IPS-NIHi7 (cell line): Measurements from ENCODE around the gene PWWP2B.
A peak's percentile ranks its signal among the peaks of the same experiment; 100 is the strongest.

Experiments used
- DNase-seq: peaks from one replicate; pipeline ENCODE4 v3.0.0; 2012; ENCODE audit warnings: mixed read lengths; ENCODE audit errors: extremely low spot score

PWWP2B gene

DNA sequence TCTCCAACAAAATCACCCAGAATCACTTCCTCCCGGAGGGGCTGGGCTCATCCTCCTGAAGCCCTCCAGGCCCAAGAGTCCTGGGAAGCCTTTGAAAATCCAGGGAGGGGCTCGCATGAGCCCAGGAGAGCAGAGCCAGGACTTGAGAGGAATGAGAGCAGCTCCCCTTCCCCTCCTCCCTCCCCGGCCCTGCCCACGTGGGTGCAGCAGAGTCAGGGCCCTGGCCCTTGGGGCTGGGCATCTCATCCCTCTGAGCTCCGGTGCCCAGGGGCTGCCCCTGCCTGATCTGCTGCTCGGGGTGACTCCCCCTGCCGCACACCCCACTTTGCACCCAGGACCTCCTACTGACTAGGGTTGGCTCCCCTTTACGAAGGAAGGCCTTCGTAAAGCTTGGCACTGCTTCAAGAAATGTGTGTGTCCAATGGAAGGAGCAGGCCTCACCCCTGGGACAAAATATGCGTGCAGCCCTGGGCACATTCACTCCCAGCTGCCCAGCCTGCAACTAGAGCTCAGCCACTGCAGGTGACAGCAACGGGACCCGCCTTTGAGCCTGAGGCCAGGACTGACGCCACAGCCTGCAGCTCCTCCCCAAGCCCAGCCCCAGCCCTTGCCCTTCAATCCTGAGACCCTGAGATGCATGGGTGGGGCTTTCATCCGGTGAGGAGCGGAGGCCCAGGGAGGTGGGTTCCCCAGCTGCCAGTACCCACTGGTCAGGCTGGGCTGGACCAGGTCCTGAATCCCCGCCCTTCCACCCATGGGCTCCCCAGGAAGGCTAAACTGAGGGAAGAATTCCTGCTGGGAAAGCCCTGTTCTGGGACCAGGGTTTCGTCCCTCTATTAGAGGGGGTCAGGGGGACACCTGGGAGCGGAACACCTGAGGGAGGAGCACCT lies 21.8 kb downstream of the PWWP2B start:
- peak; percentile 92 for DNase-seq

DNA sequence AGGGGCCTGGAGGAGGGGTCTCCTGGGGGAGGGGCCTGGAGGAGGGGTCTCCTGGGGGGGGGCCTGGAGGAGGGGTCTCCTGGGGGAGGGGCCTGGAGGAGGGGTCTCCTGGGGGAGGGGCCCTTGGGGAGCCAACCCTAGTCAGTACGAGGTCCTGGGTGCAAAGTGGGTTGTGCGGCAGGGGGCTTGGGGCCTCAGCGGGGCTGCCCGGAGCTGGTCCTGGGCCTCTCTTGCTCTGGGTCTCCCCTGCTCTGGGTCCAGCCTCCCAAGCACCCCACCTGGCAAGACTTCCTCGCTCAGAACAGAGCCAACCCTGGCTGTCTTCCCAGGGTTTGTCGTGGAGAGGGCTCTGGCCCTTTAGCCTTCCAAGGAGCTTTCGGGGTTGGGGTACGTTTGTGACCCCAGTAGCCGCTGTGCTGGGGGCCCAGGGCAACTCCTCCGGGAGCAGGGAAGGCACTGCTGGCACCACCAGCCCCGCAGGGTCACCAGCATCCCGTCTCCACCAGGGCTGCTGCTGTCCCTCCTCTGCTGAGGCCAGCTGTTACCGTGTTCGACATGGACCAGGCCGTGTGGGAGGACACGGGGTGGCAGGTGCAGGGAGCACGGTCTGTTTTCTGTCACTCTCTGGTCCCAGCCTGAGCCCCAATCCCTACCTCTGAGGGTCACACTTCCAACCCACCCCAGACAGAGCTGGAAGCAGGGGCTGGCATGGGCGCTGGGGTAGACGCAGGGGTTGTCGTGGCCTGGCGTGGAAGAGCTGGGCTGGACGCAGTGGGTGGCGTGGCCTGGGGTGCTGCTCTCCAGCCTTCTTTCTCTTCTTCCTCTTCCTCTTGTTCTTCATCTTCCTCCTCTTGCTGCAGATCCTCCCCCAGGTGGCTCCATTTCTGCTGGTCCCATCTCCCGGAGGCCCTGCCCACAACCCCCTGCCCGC lies 22.8 kb downstream of the PWWP2B start:
- no peak for DNase-seq

DNA sequence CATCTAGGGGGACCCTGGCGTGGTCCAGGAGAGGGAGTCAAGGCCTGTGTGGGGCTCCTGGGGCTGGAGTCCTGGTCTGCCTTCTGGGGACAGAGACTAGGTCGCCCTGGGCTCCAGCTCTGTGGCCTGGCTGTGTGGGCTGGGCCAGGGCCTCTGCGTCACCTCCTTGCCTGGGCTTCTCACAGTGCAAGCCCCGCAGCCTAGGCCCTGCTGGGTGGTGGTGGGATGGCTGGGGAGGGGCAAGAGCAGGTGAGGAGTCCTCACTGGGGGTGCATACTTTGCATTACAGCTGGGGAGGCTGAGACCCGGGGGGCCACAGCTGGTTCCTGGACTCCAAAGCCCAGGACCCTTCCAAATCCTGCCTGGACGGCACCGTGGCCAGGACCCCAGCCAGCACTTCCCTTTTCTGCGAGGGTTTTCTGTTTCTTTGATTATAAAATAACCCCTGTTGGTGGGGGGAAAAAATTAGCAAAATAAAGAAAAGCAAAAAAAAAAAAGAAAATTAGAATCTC lies 23.5 kb downstream of the PWWP2B start:
- DNase-seq, result no peak

DNA sequence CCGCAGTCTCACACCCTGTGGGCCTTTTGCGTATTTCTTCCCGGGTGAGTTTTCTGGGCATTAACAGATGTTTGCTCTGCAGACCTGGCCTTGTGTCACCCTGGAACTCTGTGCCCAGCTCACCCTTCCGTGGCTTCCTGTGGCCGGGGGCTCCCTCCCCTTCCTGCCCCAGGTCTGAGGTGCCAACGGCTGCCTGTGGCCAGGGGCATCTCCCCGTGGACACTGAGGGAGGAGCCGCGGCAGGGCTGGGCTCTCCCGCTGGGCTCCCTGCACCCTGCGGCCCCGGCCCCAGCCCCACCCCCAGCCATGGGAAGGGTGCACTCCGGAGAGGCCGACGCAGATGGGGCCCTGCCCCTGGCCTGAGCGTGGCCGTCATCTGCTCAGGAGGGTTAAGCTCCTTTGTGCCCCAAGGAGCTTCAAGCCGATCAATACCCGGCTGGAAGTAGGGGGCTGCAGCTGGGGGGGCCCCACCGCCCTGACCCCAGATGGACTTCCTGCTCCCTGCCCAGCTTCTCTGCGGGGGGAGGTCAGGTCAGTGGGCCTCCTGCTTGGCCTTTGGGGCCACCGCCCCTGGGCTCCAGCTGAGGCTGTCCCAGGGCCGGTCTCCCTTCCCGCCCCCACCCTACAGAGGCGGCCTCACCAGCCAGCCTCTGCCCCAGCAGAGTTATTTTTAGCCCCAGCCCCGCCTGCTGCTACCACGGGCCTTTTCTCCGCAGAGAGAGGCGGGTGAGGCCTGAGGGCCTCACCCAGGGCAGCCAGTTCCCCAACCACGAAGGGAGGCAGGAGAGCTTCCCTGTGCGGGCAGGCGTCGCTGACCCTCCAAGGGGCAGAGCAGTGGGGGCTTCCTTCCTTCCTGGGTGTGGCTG lies 24.2 kb downstream of the PWWP2B start:
- no peak for DNase-seq

DNA sequence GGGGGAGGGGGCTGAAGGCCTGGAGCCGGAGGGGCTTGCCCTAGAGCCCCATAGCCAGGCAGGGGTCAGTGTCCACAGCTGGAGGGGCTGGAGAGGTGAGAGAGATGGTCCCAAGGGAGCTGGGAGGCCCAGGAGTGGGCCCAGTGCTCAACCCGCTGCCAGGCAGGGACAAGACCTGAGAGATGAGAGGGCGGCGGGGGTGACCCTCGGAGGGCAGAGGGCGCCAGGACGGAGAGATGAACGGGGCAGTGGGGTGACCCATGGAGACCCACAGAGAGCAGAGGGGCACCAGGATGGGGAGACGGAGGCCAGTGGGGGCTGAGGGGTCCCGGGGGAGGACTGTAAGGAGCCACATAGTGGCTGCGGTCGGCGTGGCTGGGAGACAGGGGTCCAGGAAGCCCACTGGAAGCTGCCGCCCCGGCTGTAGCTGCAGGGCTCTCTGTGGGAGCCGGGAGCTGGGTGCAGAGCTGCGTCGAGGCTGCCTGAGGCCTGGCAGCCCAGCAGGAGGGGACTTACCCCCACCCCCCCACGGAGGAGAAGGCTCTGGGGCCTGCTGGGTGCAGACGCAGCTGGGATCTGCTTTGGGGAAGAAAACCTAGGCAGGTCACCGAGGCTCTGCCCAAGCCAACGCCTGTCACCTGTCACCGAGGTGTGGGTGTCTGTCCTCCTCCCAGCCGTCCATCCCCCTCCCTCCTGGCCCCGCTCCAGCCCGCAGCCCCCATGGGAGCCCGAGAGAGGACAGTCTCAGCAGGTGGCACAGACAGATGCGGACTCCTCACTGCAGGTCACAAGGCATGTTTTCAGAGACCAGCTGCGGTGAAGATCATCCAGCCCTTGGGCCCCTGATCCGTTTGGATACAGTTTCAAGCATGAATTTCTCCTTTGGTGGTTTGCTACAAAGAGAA lies 25.1 kb downstream of the PWWP2B start:
- no peak for DNase-seq

DNA sequence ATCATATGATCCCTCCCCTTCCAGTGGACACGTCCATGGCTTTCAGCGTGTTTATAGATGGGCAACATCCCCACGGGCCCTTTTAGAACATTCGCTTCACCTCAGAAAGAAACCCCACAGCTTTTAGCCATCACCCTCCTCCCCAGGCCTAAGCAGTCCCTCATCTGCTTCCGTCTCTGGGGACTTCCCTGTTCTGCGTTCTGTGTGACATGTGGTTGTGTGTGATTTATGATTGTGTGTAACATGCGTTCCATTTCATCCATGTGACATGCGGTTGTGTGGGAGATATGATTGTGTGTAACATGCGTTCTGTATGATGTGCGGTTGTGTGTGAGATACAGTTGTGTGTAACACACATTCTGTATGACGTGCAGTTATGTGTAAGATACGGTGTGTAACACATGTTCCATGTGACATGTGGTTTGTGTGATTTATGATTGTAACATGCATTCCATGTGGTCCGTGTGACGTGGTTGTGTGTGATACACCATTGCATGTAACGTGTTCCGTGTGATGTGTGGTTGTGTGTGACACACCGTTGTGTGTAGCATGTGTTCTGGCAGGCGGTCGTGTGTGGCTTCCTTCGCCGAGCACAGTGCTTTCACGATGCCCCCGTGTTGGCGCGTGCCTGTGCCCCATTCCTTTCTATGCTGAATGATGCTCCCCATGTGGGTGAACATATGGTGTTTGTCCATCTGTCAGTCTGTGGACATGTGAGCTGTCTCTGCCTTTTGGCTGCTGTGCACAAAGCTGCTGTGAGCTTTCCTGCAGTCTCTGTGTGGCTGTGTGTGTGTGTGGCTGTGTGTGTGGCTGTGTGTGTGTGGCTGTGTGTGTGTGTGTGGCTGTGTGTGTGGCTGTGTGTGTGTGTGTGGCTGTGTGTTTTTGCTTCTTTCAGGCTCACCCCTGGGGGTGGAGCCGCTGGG lies 26.2 kb downstream of the PWWP2B start:
- DNase-seq, result no peak

DNA sequence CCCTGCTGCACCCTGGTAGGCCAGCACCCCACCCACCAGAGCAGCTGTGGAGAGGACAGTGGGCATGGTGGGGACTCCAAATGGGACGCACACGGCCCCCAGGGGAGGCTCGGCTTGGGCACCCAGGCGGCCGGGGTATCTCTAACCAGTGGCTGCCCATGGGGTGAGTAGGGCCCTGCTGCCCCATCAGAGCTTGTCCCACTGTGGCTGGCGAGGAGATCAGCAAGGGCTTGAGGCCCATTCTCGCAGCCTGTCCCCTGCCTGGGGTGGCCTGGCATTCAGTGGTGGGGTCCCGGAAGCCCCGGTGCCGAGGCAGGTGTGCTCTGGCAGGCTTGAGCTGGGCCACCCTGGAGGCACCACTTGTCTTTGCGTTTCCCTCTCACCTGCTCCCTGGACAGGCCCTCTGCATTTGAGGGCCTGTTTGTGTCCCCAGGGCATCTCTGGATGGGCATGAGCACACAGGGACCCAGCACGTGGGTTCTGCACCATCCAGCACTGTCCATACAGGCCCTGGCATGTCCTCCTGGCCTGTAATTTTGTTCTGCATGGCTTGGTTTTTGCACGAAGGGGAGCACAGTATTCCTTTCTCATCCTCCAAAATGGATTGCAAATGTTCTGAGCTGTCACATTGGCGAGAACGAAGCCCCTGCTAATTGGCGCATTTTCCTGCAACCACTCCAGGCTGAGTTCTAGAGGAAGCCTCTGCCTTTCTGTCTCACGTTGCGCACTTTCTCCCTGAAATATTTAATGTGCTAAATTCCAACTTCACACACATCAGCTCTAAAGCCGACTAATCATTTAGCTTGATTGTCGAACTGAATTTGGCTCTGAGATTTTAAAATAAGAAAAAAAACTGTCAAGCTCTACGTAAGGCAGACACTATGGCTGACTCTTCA lies 27.2 kb downstream of the PWWP2B start:
- DNase-seq, result no peak

DNA sequence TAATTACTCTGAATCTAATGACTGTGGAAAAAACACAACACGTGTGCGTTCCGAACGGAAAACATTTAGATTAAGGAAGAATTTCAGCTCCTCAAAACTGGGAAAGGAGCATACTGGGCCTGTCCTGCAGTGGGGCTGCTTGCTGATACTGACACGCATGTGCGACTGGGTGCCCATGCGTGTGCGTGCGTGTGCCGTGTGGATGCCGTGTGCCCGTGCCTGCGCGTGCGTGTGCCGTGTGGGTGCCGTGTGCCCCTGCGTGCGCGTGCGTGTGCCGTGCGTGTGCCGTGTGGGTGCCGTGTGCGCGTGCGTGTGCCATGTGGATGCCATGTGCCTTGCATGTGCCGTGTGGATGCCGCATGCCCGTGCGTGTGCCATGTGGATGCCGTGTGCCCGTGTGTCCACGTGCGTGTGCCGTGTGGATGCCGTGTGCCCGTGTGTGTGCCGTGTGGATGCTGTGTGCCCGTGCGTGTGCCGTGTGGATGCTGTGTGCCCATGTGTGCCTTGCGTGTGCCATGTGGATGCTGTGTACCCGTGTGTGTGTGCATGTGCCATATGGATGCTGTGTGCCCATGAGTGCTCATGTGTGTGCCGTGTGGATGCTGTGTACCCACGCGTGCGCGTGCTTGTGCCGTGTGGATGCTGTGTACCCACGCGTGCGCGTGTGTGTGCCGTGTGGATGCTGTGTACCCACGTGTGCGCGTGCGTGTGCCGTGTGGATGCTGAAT lies 28.2 kb downstream of the PWWP2B start:
- no peak for DNase-seq

DNA sequence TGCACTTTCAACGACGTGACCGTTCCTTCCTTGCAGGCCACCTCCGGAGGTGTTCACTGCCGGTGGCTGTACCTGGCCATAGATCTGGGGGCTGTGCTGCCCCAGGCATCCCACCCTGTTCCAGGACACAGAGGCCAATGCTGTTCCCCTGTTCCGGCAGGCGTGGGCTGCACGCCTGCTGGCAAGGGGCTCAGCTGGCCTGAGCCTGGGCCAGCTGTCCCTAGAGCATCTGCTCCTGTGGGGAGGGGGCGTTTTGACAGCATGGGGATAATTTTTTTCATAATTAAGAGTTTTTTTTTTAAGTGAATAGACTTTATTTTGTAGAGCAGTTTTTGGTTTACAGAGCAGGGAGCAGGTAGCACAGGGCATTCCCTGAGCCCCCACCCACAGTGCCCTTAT lies 28.8 kb downstream of the PWWP2B start:
- no peak for DNase-seq

DNA sequence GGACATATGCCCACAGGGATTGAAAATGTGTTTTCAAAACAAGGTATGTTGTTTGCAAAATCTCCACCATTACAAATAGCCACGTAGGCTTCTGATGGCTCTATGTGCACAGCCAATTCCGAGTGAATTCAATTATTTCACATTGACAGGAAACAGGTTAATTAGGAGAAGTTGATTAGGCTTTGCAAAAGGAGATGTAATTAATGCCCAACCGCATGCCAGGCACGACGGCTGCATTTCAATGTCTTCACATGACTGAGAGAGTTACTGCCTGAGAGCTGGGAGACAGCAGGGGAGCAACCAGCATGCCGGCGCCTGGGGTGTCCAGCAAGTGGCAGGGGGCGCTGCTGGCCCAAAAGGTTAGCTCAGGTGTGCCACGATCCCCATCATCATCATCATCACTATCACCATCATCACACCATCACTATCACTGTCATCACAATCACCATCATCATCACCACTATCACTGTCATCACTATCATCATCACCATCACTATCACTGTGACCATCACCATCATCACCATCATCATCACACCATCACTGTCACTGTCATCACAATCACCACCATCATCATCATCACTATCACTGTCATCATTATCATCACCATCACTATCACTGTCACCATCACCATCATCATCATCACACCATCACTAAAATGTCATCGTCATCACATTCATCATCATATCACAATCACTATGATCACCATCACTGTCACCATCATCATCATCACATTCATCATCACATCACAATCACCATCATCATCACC lies 30.2 kb downstream of the PWWP2B start:
- DNase-seq, result no peak

DNA sequence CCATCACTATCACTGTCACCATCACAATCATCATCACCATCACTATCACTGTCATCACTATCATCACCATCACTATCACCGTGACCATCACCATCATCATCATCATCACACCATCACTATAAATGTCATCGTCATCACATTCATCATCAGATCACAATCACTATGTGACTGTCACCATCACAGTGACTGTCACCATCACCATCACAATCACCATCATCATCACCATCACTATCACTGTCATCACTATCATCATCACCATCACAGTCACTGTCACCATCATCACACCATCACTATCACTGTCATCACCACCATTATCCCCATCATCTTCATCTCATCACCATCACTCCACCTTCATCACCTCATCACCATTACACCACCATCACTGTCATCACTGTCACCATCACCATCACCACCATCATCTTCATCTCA lies 31.0 kb downstream of the PWWP2B start:
- DNase-seq, result no peak

DNA sequence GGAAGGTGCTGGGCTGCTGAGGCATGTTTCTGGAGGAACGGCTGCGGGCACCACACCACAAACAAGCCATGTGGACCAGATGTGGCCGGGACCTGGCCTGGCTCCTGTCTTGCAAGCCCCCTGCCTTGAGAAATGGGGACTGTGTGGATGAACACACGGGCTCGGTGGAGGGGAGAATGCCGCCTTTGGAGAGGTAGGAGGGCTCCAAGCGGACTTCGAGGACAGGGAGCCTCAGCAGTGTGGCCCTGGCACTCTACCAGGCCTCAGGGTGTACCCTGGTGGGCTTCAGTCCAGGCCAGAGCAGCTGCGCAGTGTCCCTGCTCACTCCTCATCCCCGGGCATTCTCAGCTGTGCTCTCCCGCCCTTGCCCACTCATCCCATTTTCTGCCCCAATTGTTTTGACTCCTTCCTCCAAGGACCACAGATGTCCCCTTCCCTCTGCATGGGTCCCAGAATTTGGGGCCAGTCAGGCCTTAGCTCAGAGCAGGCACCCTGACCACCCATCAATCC lies 31.5 kb downstream of the PWWP2B start:
- DNase-seq, result no peak

DNA sequence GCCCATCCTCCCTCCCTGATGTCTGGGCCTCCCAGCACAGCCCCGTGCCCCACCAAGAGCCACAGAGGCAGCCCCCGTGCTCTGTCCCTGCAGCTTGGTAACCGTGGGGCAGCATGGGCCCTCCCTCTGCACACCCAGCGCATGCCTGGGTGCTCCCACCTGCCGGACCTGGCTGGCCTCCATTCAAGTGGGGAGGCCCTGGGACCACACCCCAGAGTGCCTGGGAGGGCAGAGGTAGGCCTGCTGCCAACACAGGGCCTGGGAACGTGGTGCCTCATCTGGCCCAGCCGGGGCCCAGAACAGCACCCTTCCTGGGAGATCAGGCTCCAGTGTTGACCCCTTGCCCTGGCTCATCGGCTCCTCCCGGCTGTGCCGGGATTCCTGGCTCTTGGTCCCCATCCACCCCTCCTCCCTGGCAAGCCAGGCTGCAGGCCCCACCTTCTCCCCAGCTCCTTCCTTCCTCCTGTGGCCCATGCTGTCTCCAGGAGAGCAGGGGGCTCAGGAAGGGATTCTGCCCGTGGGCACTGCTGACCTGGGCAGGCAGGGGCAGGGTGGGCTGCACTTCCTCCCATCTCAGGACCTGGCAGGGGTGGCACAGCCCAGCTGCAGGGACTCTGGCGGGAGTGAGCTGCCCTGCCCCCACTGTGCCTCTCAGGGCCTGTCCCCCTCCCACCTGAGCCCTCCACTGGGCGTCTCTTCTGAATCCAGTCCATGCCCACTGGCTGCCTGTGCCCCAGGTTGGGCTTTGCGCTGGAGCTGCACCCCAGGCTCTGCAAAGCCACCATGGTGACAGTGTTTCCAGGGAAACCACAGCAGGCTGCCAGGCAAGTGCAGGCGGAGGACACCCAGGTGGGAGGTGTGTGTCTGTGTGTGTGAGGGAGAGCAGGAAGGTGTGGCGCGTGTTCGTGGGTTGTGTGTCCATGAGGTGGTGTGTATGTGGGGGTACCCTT lies 32.6 kb downstream of the PWWP2B start:
- no peak for DNase-seq

DNA sequence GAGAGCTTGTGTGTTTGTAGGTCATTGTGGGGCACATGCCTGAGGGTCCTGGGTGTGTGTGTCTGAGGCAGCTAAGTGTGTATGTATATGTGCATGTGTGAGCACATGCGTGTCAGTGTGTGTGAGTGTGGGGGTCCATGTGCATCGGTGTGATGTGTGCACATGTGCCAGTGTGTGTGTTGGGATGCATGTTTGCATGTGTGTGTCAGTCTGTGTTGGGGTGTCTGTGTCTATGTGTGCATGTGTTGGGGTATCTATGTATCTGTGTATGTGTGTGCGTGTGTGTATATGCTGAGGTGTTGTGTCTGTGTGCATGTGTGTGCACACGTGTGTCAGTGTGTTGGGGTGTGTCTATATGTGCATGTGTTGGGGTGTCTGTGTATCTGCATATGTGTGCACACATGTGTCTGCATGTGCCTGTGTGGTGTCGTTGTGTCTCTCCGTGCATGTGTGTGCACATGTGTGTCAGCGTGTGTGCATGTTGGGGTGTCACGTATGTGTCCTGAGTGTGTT lies 33.3 kb downstream of the PWWP2B start:
- no peak for DNase-seq

DNA sequence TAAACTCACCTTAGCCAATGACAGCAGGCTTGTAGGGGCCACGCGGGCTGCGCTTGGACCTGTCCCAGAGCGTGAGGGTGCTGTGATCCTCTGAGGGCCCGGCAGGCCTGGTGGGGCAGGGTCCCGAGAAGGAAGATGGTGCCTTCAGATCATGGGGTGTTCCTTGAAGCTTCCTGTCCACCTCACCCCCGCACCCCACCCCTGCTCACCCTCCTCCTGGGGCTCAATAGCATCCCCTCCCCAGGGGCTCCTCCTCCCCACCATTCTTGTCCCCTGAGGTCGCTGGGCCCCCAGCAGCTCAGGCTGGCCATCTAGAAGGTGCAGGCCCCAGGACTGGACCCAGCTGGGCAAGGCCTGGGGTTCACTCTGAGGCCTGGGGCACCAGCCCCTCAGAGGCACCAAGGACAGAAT lies 33.9 kb downstream of the PWWP2B start:
- DNase-seq, result no peak
